GM10248 (cell line): ENCODE data around the gene SEC62.

Experiments
- CTCF ChIA-PET: fragments of 300-600 bp; sonication (Branson Sonifier 250); formaldehyde crosslinking; extraction: SDS; loops from one replicate; lab custom pipeline; 2021; ENCODE audit warnings: antibody characterized with exemption; lab: Yijun Ruan, JAX
- POLR2A ChIA-PET: fragments of 350-650 bp; sonication (Branson Sonifier 250); formaldehyde crosslinking; extraction: SDS; loops from one replicate; lab custom pipeline; 2020; ENCODE audit warnings: antibody characterized with exemption; lab: Yijun Ruan, JAX
- DNase-seq: peaks from one replicate; pipeline ENCODE4 v3.0.0; 2012; ENCODE audit errors: extremely low spot score
- TF ChIP-seq, protein P1 (sequence below): IDR thresholded peaks from 2 replicates; pipeline ENCODE4 v1.5.1; 2012; ENCODE audit warnings: mild to moderate bottlenecking, low read depth; ENCODE audit errors: extremely low read depth, missing control alignments, control extremely low read depth

SEC62 gene

DNA sequence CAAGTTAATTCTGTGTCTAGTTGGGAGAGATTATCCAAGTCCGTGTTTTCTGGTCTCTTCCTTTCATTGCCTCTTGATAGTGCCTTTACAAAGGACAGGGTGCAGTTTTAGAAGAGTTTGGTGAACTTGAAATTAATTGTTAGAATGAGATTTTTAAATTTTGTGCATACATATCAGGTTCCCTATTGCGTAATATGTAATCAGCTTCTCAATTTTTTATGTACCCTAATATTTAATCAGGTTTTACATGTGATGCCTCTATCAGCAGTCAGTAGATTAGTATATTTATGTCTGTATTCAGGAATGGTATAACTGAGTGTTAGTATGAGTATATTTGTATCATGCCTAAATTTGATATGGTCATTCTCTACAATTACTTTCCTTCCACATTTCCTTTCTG lies 4.9 kb downstream of the SEC62 start:
- DNase-seq: no peak
- CTCF ChIA-PET: interaction anchor here (1.8 kb wide), 1 partner anchor 15 kb away, joined by 5 read pairs; no protein-coding TSS in a partner anchor
- POLR2A ChIA-PET: interaction anchor here (0.6 kb wide), 2 partner anchors 26 to 291 kb away, joined by 3 to 8 read pairs; no protein-coding TSS in a partner anchor
- TF ChIP-seq, protein P1, sequence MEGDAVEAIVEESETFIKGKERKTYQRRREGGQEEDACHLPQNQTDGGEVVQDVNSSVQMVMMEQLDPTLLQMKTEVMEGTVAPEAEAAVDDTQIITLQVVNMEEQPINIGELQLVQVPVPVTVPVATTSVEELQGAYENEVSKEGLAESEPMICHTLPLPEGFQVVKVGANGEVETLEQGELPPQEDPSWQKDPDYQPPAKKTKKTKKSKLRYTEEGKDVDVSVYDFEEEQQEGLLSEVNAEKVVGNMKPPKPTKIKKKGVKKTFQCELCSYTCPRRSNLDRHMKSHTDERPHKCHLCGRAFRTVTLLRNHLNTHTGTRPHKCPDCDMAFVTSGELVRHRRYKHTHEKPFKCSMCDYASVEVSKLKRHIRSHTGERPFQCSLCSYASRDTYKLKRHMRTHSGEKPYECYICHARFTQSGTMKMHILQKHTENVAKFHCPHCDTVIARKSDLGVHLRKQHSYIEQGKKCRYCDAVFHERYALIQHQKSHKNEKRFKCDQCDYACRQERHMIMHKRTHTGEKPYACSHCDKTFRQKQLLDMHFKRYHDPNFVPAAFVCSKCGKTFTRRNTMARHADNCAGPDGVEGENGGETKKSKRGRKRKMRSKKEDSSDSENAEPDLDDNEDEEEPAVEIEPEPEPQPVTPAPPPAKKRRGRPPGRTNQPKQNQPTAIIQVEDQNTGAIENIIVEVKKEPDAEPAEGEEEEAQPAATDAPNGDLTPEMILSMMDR: no peak

GRCh38 chr3:169980055-169980454 lies 13.4 kb downstream of the SEC62 start:
- ChIA-PET CTCF (interaction anchor here (6.2 kb wide), 1 partner anchor 13 kb away, joined by 38 read pairs; the partner anchor contains the start of gene SEC62), POLR2A (no interaction called here)
- no peak for DNase-seq
- TF ChIP-seq, protein P1: no peak

- DNase-seq: no peak
- TF ChIP-seq, protein P1: no peak
- CTCF ChIA-PET: no interaction called here
- POLR2A ChIA-PET: no interaction called here
Observed at GRCh38 chr3:169984292-169984691, 17.7 kb downstream of the SEC62 start.

- TF ChIP-seq, protein P1: no peak
Observed at GRCh38 chr3:169990431-169990830, 23.8 kb downstream of the SEC62 start.

GRCh38 chr3:169992156-169992555 lies 25.5 kb downstream of the SEC62 start:
- POLR2A ChIA-PET: no interaction called here
- CTCF ChIA-PET: no interaction called here
- TF ChIP-seq, protein P1: no peak
- DNase-seq: no peak

More at GRCh38 chr3:169990431-169990830, 23.8 kb downstream of the SEC62 start:
- POLR2A ChIA-PET: no interaction called here
- CTCF ChIA-PET: interaction anchor here (1.0 kb wide), 1 partner anchor 20 kb away, joined by 3 read pairs; no protein-coding TSS in a partner anchor
- DNase-seq: no peak

GRCh38 chr3:169992781-169993180 lies 26.2 kb downstream of the SEC62 start:
- POLR2A ChIA-PET: no interaction called here
- no peak for DNase-seq

More at GRCh38 chr3:169992781-169993180, 26.2 kb downstream of the SEC62 start:
- TF ChIP-seq, protein P1: no peak
- CTCF ChIA-PET: no interaction called here
